NT2/D1 (cell line): ENCODE measurements around the gene MYRFL.
"Not testable (repeated sequence)": the region's sequence is repeated elsewhere in the genome, so short reads cannot be mapped to it uniquely, and the experiment has no call there.

Experiments used
- DNase-seq: peaks from one replicate; pipeline ENCODE4 v3.0.0-alpha.2; 2011; ENCODE audit warnings: low read depth, low spot score
- H3K27me3 ChIP-seq: 2 replicates; pipeline ENCODE4 v1.6.0; 2011; ENCODE audit warnings: mild to moderate bottlenecking; ENCODE audit not compliant: insufficient read length, insufficient read depth
- H3K36me3 ChIP-seq: 2 replicates; pipeline ENCODE4 v1.6.1; 2011; ENCODE audit warnings: mild to moderate bottlenecking, low read length, mixed read lengths; ENCODE audit not compliant: insufficient read depth, insufficient read length
- H3K4me1 ChIP-seq: 2 replicates; pipeline ENCODE4 v1.5.1; 2011; ENCODE audit not compliant: insufficient read depth, insufficient read length
- H3K4me3 ChIP-seq: 2 replicates; pipeline ENCODE4 v1.5.1; 2011; ENCODE audit warnings: low read depth; ENCODE audit not compliant: insufficient read length
- H3K9ac ChIP-seq: 2 replicates; pipeline ENCODE4 v1.6.0; 2011; ENCODE audit warnings: low read depth; ENCODE audit not compliant: insufficient read length
- H3K9me3 ChIP-seq: 2 replicates; pipeline ENCODE4 v1.5.1; 2011; ENCODE audit warnings: mild to moderate bottlenecking, low read length; ENCODE audit not compliant: insufficient read depth
- SUZ12 ChIP-seq: IDR thresholded peaks from 2 replicates; pipeline ENCODE4 v1.6.1; 2011; ENCODE audit not compliant: insufficient read length, insufficient read depth; ENCODE audit errors: extremely low read depth
- YY1 ChIP-seq: IDR thresholded peaks from 2 replicates; pipeline ENCODE4 v1.6.1; 2011; ENCODE audit not compliant: insufficient read length, insufficient read depth
- ZNF274 ChIP-seq: IDR thresholded peaks from 2 replicates; pipeline ENCODE4 v1.6.1; 2011; ENCODE audit warnings: mild to moderate bottlenecking, low read depth, low read length

The MYRFL gene

GRCh38 chr12:69824966-69825560, at the start of gene MYRFL:
TSS of gene MYRFL (plus strand) at chr12:69825227. CDS start at chr12:69825518, 291 bp downstream.
- no peaks in the 10 kb centered on the region for H3K4me1 ChIP-seq
- TF ChIP-seq ZNF274 (no peak), SUZ12 (no peak), YY1 (no peak)
- DNase-seq: no peak
- H3K36me3 ChIP-seq: no peaks in the 10 kb centered on the region
- no peak within 1 kb of the TSS for H3K4me3 ChIP-seq
- H3K9me3 ChIP-seq: no peaks in the 10 kb centered on the region
- H3K27me3 ChIP-seq: no peaks in the 10 kb centered on the region
- no peak within 1 kb of the TSS for H3K9ac ChIP-seq

- no peaks in the 10 kb centered on the region for H3K4me1 ChIP-seq
- DNase-seq: peak; percentile 74
- H3K9ac ChIP-seq: no peak overlapping the region
- peaks cover 23% of the 10 kb centered on the region; the same call in 1 of the 2 replicates for H3K9me3 ChIP-seq
- H3K4me3 ChIP-seq: peak overlapping the region; percentile 41
- peaks cover 12% of the 10 kb centered on the region for H3K36me3 ChIP-seq
- TF ChIP-seq YY1 (no peak), SUZ12 (no peak), ZNF274 (no peak)
- H3K27me3 ChIP-seq: no peaks in the 10 kb centered on the region
Observed at GRCh38 chr12:69779928-69780327, 45.1 kb upstream of the MYRFL start.

- DNase-seq: no peak
- Histone ChIP-seq H3K27me3 (no peaks in the 10 kb centered on the region), H3K9me3 (peaks cover 23% of the 10 kb centered on the region; the same call in 1 of the 2 replicates), H3K9ac (no peak overlapping the region), H3K4me3 (no peak overlapping the region), H3K36me3 (peaks cover 26% of the 10 kb centered on the region), H3K4me1 (no peaks in the 10 kb centered on the region)
- TF ChIP-seq YY1 (no peak), SUZ12 (no peak), ZNF274 (no peak)
Observed at GRCh38 chr12:69783365-69783764, 41.7 kb upstream of the MYRFL start.

GRCh38 chr12:69789351-69789750, 35.7 kb upstream of the MYRFL start:
- no peaks in the 10 kb centered on the region for H3K27me3 ChIP-seq
- DNase-seq: no peak
- peaks cover 14% of the 10 kb centered on the region for H3K9me3 ChIP-seq
- H3K4me1 ChIP-seq: no peaks in the 10 kb centered on the region
- H3K36me3 ChIP-seq: peaks cover 16% of the 10 kb centered on the region
- no peak overlapping the region for H3K4me3 ChIP-seq
- no peak overlapping the region for H3K9ac ChIP-seq
- TF ChIP-seq SUZ12 (no peak), ZNF274 (no peak)

- no peak for DNase-seq
Observed at GRCh38 chr12:69792533-69792932, 32.5 kb upstream of the MYRFL start.

GRCh38 chr12:69807101-69807897, 17.7 kb upstream of the MYRFL start:
- H3K36me3 ChIP-seq, H3K9ac ChIP-seq, H3K4me3 ChIP-seq, DNase-seq, H3K27me3 ChIP-seq, H3K4me1 ChIP-seq: not testable (repeated sequence)
- peaks cover 28% of the 10 kb centered on the region for H3K9me3 ChIP-seq

More at GRCh38 chr12:69792533-69792932, 32.5 kb upstream of the MYRFL start:
- Histone ChIP-seq H3K36me3 (peaks cover 21% of the 10 kb centered on the region), H3K9ac (no peak overlapping the region), H3K4me1 (no peaks in the 10 kb centered on the region), H3K4me3 (no peak overlapping the region), H3K9me3 (peaks cover 18% of the 10 kb centered on the region), H3K27me3 (no peaks in the 10 kb centered on the region)
- TF ChIP-seq SUZ12: no peak
- no peak for TF ChIP-seq YY1
- no peak for TF ChIP-seq ZNF274

GRCh38 chr12:69810870-69811498, 14.0 kb upstream of the MYRFL start:
- Histone ChIP-seq H3K36me3 (peaks cover 3% of the 10 kb centered on the region), H3K27me3 (no peaks in the 10 kb centered on the region), H3K9ac (no peak overlapping the region), H3K9me3 (peaks cover 28% of the 10 kb centered on the region), H3K4me3 (no peak overlapping the region), H3K4me1 (no peaks in the 10 kb centered on the region)
- no peak for DNase-seq
- TF ChIP-seq ZNF274 (no peak), YY1 (no peak), SUZ12 (no peak)
